EL (cell line): ENCODE data around the gene ATP5PD.
"Not testable (repeated sequence)": the region's sequence is repeated elsewhere in the genome, so short reads cannot be mapped to it uniquely, and the experiment has no call there.

Experiments
- DNase-seq: peaks from one replicate; pipeline ENCODE4 v3.0.0-alpha.2; 2016

The ATP5PD gene

GRCh38 chr17:75049057-75049456, 2.3 kb upstream of the ATP5PD start:
- DNase-seq = no peak

GRCh38 chr17:75048249-75048878, 1.6 kb upstream of the ATP5PD start:
- no peak for DNase-seq

- DNase-seq = no peak
Observed at GRCh38 chr17:75047398-75048098, 779 bp upstream of the ATP5PD start.

- DNase-seq = not testable (repeated sequence)
Observed at GRCh38 chr17:75045946-75046406, 793 bp downstream of the ATP5PD start.

- no peak for DNase-seq
Observed at GRCh38 chr17:75044716-75045115, 2.1 kb downstream of the ATP5PD start.

GRCh38 chr17:75043789-75044188, 3.0 kb downstream of the ATP5PD start:
- DNase-seq = not testable (repeated sequence)

- DNase-seq = no peak
Observed at GRCh38 chr17:75041656-75042280, 5.0 kb downstream of the ATP5PD start.

- no peak for DNase-seq
Observed at GRCh38 chr17:75039238-75039637, 7.5 kb downstream of the ATP5PD start.

GRCh38 chr17:75036643-75037268, 10.0 kb downstream of the ATP5PD start:
- no peak for DNase-seq

GRCh38 chr17:75034236-75034908, 12.4 kb downstream of the ATP5PD start:
- DNase-seq = peak; percentile 93

GRCh38 chr17:75033346-75034235, 13.2 kb downstream of the ATP5PD start:
- peak; percentile 96 for DNase-seq

GRCh38 chr17:75032720-75033280, 14.0 kb downstream of the ATP5PD start:
- DNase-seq = no peak

- peak; percentile 88 for DNase-seq
Observed at GRCh38 chr17:75031972-75032719, 14.6 kb downstream of the ATP5PD start.

GRCh38 chr17:75030161-75030560, 16.6 kb downstream of the ATP5PD start:
- no peak for DNase-seq

GRCh38 chr17:75026650-75027049, 20.1 kb downstream of the ATP5PD start:
- not testable (repeated sequence) for DNase-seq

GRCh38 chr17:75025398-75025734, 21.4 kb downstream of the ATP5PD start:
- not testable (repeated sequence) for DNase-seq

- DNase-seq = no peak
Observed at GRCh38 chr17:75024686-75025397, 21.9 kb downstream of the ATP5PD start.

- DNase-seq = no peak
Observed at GRCh38 chr17:75020331-75021110, 26.2 kb downstream of the ATP5PD start.

- no peak for DNase-seq
Observed at GRCh38 chr17:75019710-75020109, 27.1 kb downstream of the ATP5PD start.
